Duodenal mucosa (tissue), 2 donors: ENCODE data around the gene CARMIL1.
"Not testable (repeated sequence)": the region's sequence is repeated elsewhere in the genome, so short reads cannot be mapped to it uniquely, and the experiment has no call there.

Experiments used
- H3K27ac ChIP-seq: one replicate; pipeline ENCODE4 v1.7.0; 2013; ENCODE audit warnings: low read depth, low read length
- H3K27me3 ChIP-seq, 2 donors: one replicate each; pipeline ENCODE4 v1.7.0; 2013; ENCODE audit warnings: low read length in 2 of 2, control low read depth in 1 of 2; ENCODE audit not compliant: insufficient read depth in 2 of 2, control insufficient read depth in 1 of 2
- H3K36me3 ChIP-seq, 2 donors: one replicate each; pipeline ENCODE4 v1.7.0; 2013; ENCODE audit warnings: low read length in 2 of 2, control low read depth in 1 of 2; ENCODE audit not compliant: insufficient read depth in 2 of 2, control insufficient read depth in 1 of 2
- H3K4me1 ChIP-seq, 2 donors: one replicate each; pipeline ENCODE4 v1.7.0; 2013; ENCODE audit warnings: low read length in 2 of 2, control low read depth in 1 of 2; ENCODE audit not compliant: insufficient read depth in 2 of 2, control insufficient read depth in 1 of 2
- H3K4me3 ChIP-seq, 2 donors: one replicate each; pipeline ENCODE4 v1.7.0; 2013; ENCODE audit warnings: low read length in 2 of 2, low read depth in 1 of 2
- H3K9ac ChIP-seq, 2 donors: one replicate each; pipeline ENCODE4 v1.7.0; 2013; ENCODE audit warnings: low read length in 2 of 2, low read depth in 1 of 2
- H3K9me3 ChIP-seq, 2 donors: one replicate each; pipeline ENCODE4 v1.7.0; 2013; ENCODE audit warnings: low read length in 2 of 2, control low read depth in 1 of 2; ENCODE audit not compliant: control insufficient read depth in 1 of 2

CARMIL1 gene

DNA sequence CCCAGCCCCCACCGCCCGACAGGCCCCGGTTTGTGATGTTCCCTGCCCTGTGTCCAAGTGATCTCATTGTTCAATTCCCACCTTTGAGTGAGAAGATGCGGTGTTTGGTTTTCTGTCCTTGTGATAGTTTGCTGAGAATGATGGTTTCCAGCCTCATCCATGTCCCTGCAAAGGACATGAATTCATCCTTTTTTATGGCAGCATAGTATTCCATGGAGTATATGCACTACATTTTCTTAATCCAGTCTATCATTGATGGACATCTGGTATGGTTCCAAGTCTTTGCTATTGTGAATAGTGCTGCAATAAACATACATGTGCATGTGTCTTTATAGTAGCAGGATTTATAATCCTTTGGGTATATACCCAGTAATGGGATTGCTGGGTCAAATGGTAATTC is 165.3 kb downstream of the CARMIL1 start:
- not testable (repeated sequence) for H3K27ac ChIP-seq, H3K27me3 ChIP-seq, H3K36me3 ChIP-seq, H3K4me3 ChIP-seq, H3K4me1 ChIP-seq, H3K9me3 ChIP-seq, H3K9ac ChIP-seq

DNA sequence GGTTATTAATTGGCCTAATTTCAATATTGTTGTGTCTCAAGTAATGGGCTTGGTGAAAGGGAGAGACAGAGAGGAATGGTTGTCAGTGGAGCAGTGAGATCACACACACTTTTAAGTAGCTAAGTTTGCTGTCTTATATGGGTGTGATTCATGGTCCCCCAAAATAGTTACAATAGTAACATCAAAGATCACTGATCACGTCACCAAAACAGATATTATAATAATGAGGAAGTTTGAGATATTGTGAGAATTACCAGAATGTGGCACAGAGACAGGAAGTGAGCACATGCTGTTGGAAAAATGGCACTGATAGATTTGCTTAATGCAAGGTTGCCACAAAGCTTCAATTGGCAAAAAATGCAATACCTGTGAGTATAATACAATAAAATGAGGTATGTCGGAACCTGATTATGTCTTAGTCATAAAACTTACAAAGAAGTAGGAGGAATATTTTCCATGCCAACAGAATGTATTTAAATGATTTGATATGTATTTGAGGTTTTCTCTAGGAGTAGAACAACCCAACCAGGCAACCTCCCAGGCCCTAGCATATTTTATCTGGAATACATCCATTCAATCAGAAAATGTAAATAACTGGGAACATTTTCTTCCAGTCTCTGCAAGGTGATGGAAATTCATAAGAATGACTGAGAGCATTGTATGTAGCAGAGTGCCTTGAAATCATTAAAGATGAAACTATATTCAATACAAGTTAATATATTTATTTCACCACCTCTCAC is 167.8 kb downstream of the CARMIL1 start:
- Histone ChIP-seq H3K4me3 (no peak overlapping the region), H3K9ac (no peak overlapping the region), H3K27me3 (no peaks in the 10 kb centered on the region), H3K4me1 (no peaks in the 10 kb centered on the region), H3K27ac (no peak overlapping the region), H3K9me3 (peaks cover 0 to 8% of the 10 kb centered on the region in 2 donors), H3K36me3 (peaks cover 2 to 4% of the 10 kb centered on the region in 2 donors)

DNA sequence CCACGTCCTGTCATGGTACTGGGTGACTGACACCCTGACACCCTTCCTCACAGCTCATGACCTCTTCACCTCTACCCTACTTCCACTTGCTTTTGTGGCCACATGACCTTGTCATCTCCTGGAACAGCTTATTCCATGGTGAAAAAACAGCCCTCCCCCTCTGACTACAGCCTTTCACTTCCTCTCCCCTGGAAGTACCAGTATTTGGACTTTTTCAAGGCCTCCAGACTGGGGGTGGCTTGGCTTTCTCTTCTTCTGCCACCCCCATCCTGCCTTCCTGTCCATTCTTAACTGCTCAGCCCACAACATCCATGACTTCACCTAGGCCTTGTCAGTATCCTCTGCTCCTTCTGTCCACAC is 168.4 kb downstream of the CARMIL1 start:
- H3K9ac ChIP-seq = no peak overlapping the region
- H3K36me3 ChIP-seq = peaks cover 2 to 4% of the 10 kb centered on the region in 2 donors
- no peak overlapping the region for H3K27ac ChIP-seq
- H3K4me1 ChIP-seq = no peaks in the 10 kb centered on the region
- peaks cover 0 to 8% of the 10 kb centered on the region in 2 donors for H3K9me3 ChIP-seq
- H3K27me3 ChIP-seq = no peaks in the 10 kb centered on the region
- H3K4me3 ChIP-seq = no peak overlapping the region

DNA sequence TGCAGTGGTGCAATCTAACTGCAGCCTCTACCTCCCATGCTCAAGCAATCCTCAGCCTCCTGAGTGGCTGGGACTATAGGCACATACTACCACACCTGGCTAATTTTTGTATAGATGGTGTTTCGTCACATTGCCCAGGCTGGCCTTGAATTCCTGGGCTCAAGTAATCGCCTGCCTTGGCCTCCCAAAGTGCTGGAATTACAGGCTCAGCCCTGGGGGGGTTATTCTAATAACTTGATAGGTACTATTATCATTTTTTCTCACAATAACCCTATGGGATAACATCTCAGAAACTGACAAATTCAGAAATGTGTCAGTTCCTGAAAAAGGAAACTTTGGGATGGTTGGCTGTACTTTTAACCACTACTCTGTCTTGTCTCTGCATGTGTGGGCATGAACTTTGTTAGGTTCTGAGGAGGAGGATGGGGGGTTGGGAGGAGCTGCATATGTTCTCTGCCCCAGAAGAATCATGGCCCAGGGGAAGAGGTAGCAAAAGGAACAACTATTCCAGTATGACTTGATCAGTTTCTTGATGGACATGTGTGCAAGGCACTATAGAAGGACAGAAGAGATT is 169.9 kb downstream of the CARMIL1 start:
- no peak overlapping the region for H3K9ac ChIP-seq
- H3K4me1 ChIP-seq = no peaks in the 10 kb centered on the region
- peaks cover 0 to 8% of the 10 kb centered on the region in 2 donors for H3K9me3 ChIP-seq
- H3K36me3 ChIP-seq = peaks cover 2 to 4% of the 10 kb centered on the region in 2 donors
- H3K27ac ChIP-seq = no peak overlapping the region
- H3K4me3 ChIP-seq = no peak overlapping the region
- no peaks in the 10 kb centered on the region for H3K27me3 ChIP-seq

DNA sequence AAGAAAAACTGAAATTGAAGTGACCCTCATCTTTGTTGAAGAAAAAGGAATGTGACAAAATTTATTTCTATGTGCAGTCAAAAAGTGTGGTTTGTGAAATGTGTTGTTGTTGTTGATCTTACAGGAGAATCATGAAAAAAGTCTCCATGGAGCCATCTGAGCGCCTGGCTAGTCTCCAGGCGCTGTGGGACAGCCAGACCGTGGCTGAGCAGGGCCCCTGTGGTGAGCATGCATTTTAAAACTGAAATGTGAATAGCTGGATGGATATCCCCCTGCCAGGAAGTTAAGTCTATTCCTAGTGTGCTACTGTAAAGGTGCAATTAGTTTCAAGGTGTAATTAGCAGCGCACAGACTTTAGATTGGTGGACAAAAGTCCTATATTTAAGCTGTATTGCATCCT is 170.6 kb downstream of the CARMIL1 start:
- no peaks in the 10 kb centered on the region for H3K27me3 ChIP-seq
- H3K36me3 ChIP-seq = peaks cover 2 to 4% of the 10 kb centered on the region in 2 donors
- H3K4me1 ChIP-seq = no peaks in the 10 kb centered on the region
- no peak overlapping the region for H3K9ac ChIP-seq
- peaks cover 0 to 8% of the 10 kb centered on the region in 2 donors for H3K9me3 ChIP-seq
- H3K4me3 ChIP-seq = no peak overlapping the region
- no peak overlapping the region for H3K27ac ChIP-seq

DNA sequence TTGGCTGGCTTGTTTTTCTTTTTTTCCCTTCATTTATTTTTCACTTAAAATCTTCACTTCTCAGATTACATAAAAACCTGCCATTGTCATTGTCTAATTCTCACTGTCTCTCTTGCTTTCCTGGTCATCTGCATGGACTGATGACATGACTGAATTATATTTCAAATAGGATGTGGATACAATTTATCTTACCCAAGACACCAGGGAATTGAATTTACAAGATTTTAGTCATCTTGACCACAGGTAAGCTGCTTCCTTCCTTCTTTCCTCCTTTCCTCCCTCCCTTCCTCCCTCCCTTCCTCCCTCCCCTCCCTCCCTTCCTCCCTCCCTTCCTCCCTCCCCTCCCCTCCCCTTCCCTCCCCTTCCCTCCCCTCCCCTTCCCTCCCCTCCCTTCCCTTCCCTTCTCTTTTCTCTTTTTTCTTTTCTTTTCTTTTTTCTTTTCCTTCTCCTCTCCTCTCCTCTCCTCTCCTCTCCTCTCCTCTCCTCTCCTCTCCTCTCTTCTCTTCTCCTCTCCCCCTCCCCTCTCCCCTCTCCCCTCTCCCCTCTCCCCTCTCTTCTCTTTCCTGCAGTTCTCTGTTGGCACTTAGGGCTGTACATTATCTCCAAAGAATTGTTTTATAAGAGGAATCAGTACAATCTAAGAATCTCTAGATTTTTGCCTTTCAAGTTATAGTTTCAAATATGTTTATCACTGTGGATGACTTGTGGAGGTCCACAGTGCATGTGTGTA is 171.5 kb downstream of the CARMIL1 start:
- no peak overlapping the region for H3K27ac ChIP-seq
- no peak overlapping the region for H3K9ac ChIP-seq
- H3K4me3 ChIP-seq = no peak overlapping the region

DNA sequence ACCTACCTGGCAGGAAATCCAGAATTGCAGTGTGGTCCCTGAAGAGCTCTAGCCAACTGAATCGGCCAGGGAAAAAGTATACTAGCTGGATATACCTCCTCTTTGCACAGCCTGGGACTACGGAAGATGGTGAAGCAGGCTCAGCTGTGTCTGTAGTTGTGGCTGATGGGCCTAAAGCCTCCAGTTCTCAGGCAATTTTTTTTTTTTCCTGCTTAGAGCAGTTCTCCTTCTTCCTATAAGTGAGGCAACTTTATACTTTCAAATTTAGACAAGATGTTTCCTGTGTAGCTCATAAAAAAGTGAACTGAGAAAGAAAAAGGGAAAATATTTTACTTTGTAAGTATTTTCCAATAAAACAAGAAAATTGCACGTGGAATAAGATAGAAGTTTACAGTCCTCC is 172.9 kb downstream of the CARMIL1 start:
- Histone ChIP-seq H3K9me3 (no peaks in the 10 kb centered on the region), H3K4me1 (no peaks in the 10 kb centered on the region), H3K27me3 (no peaks in the 10 kb centered on the region), H3K9ac (no peak overlapping the region), H3K27ac (no peak overlapping the region), H3K36me3 (peaks cover 4% of the 10 kb centered on the region in 2 donors), H3K4me3 (no peak overlapping the region)

More for the DNA sequence above, 171.5 kb downstream of the CARMIL1 start:
- Histone ChIP-seq H3K4me1 (no peaks in the 10 kb centered on the region), H3K27me3 (no peaks in the 10 kb centered on the region), H3K36me3 (peaks cover 2 to 3% of the 10 kb centered on the region in 2 donors), H3K9me3 (peaks cover 0 to 8% of the 10 kb centered on the region in 2 donors)

DNA sequence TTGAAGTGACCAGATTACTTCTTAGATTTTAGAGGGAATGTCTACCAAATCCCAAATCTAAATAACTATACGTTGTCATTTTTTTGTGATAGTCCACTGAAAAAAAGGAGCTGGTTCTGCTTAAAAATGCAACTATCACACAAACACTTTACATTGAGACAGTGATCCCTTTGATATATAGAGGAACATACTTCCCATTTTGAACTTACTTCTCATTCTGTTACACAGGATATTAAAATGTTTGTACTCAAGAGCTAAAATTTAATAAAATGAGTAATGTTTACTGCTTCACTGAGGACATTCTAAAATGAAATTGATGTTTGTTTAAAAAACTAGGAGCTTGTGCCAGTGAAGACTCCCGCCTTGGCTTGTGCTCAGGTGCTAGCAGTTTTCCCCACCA is 174.1 kb downstream of the CARMIL1 start:
- Histone ChIP-seq H3K4me1 (no peaks in the 10 kb centered on the region), H3K36me3 (peaks cover 4% of the 10 kb centered on the region in 2 donors), H3K4me3 (no peak overlapping the region), H3K9ac (no peak overlapping the region), H3K27me3 (no peaks in the 10 kb centered on the region), H3K9me3 (no peaks in the 10 kb centered on the region), H3K27ac (no peak overlapping the region)

DNA sequence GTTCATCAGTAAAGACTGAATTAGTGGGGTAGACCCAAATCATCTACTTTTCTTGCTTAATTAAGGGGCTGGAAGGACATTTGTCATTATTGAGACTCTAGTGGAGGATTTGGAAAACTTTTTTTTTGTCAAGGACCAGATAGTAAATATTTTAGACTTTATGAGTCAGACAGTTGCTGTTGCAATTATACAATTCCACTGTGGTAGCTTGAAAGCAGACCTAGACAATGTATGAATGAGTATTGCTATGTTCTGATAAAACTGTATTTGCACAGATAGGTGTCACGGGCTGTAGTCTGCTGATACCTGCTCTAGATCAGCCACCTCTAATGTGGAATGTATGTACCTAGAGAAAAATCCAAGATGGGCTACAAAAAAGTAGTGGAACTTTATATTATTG is 175.0 kb downstream of the CARMIL1 start:
- H3K27me3 ChIP-seq = no peaks in the 10 kb centered on the region
- H3K9ac ChIP-seq = no peak overlapping the region
- H3K4me3 ChIP-seq = no peak overlapping the region
- H3K4me1 ChIP-seq = no peaks in the 10 kb centered on the region
- peaks cover 4% of the 10 kb centered on the region in 2 donors for H3K36me3 ChIP-seq
- H3K9me3 ChIP-seq = no peaks in the 10 kb centered on the region
- no peak overlapping the region for H3K27ac ChIP-seq

DNA sequence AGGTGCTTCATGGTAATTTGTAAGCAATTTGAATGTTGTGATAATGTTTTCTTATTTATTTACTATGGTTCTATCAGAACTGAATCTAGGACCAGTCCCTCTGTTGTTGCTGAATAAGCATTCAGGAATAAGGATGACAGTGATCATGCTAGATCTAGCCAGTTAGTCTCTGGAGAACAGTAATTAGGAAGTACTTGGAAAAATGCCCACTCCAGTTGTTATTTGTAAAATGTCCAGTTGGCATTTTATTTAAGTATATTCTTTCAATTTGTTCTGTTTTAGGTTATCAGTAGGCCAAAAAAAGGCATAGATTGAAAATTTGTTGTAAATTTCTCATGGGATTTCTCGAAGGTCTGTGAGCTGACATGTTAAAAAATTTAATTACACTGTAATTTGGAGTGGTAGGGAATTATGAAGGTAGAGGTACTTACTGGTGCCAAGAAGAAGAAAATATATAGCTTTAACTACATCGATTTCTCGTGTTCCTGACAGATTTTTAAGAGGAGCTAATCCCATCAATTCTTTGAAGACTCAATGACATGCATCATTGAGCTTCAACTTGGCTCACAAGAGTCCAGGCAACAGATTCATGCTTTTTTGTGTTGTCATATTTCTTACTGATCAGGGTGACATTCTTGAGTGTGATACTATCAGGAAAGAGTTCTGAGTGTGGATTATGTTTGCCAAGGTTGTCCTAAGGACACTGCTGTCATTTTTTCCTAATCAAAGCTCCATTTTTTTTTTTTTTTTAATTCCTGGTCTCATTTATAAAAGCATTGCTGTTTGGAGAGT is 177.3 kb downstream of the CARMIL1 start:
- no peak overlapping the region for H3K4me3 ChIP-seq
- H3K9ac ChIP-seq = no peak overlapping the region
- H3K27me3 ChIP-seq = no peaks in the 10 kb centered on the region
- H3K27ac ChIP-seq = no peak overlapping the region
- H3K36me3 ChIP-seq = peaks cover 4% of the 10 kb centered on the region in 2 donors
- H3K9me3 ChIP-seq = no peaks in the 10 kb centered on the region
- no peaks in the 10 kb centered on the region for H3K4me1 ChIP-seq
